ENCODE results near the gene HS3ST2.
A peak's percentile ranks its signal among the peaks of the same experiment; 100 is the strongest.

DNA sequence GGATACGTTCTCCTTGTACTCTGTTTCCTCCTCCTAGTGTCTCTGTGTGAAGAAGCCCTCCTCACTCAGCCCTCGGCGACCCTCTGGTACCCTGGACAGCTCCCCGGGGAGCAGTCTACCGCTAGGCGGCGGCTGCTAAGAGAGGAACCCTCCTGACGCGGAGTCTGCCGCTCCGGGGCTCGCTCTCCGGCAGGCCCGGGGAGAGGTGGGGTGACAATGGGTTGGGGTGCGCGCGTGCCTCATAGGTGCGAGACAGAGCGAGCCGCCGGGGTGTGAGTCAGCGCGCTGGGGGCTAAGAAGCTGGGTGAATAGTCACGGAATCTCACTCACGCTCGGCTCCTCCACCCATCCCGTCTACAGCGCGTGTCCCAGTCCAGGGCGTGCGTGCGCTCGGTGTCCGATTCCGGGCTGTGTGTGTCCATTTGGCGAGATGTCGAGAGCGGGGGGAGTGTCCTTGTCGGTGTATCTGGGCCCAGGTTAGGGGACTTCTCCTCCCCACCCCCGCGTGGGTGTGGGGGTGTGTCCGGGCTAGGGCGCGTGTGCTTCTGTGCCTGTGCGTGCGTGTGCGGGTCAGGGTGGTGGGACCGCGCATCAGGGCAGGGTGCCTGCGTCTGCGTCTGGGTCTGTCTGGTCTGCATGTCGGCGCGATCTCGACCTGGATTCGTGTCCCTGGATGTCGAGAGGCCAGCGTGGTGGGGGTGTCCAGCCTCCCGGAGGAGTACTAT is 577 bp upstream of the HS3ST2 start:
- TF ChIP-seq, protein P1, sequence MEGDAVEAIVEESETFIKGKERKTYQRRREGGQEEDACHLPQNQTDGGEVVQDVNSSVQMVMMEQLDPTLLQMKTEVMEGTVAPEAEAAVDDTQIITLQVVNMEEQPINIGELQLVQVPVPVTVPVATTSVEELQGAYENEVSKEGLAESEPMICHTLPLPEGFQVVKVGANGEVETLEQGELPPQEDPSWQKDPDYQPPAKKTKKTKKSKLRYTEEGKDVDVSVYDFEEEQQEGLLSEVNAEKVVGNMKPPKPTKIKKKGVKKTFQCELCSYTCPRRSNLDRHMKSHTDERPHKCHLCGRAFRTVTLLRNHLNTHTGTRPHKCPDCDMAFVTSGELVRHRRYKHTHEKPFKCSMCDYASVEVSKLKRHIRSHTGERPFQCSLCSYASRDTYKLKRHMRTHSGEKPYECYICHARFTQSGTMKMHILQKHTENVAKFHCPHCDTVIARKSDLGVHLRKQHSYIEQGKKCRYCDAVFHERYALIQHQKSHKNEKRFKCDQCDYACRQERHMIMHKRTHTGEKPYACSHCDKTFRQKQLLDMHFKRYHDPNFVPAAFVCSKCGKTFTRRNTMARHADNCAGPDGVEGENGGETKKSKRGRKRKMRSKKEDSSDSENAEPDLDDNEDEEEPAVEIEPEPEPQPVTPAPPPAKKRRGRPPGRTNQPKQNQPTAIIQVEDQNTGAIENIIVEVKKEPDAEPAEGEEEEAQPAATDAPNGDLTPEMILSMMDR (IDR thresholded peaks at IDR 0.05), result 0 out of 3 replicates have a peak, but pooled peaks have one; percentile 5
- TF ChIP-seq PHF8 (IDR thresholded peaks at IDR 0.05; ENCODE audit: borderline replicate concordance, low read depth) (no peak), USF2 (IDR thresholded peaks at IDR 0.05) (no peak), SMC3 (IDR thresholded peaks at IDR 0.05) (no peak), POLR2A (IDR thresholded peaks at IDR 0.05; ENCODE audit: low read length) (no peak), BHLHE40 (IDR thresholded peaks at IDR 0.05; ENCODE audit: low read depth, low read length) (no peak), CHD2 (IDR thresholded peaks at IDR 0.05; ENCODE audit: low read length, partially characterized antibody) (no peak), RAD21 (conservative IDR thresholded peaks at IDR 0.05 in 1 of 2, IDR thresholded peaks at IDR 0.05 in 1 of 2) (peak in 1 of 2 experiments; percentile 15; a peak in 1 of 5 replicates), CBX2 (IDR thresholded peaks at IDR 0.05; ENCODE audit: borderline replicate concordance, low read depth) (no peak), CHD4 (IDR thresholded peaks at IDR 0.05; ENCODE audit: borderline replicate concordance) (no peak)
- TF ChIP-seq, protein P2, sequence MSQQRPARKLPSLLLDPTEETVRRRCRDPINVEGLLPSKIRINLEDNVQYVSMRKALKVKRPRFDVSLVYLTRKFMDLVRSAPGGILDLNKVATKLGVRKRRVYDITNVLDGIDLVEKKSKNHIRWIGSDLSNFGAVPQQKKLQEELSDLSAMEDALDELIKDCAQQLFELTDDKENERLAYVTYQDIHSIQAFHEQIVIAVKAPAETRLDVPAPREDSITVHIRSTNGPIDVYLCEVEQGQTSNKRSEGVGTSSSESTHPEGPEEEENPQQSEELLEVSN (IDR thresholded peaks at IDR 0.05; ENCODE audit: borderline replicate concordance, low read depth), result no peak
- TF ChIP-seq, protein P3, sequence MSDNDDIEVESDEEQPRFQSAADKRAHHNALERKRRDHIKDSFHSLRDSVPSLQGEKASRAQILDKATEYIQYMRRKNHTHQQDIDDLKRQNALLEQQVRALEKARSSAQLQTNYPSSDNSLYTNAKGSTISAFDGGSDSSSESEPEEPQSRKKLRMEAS (IDR thresholded peaks at IDR 0.05), result no peak
- TF ChIP-seq, protein P4, sequence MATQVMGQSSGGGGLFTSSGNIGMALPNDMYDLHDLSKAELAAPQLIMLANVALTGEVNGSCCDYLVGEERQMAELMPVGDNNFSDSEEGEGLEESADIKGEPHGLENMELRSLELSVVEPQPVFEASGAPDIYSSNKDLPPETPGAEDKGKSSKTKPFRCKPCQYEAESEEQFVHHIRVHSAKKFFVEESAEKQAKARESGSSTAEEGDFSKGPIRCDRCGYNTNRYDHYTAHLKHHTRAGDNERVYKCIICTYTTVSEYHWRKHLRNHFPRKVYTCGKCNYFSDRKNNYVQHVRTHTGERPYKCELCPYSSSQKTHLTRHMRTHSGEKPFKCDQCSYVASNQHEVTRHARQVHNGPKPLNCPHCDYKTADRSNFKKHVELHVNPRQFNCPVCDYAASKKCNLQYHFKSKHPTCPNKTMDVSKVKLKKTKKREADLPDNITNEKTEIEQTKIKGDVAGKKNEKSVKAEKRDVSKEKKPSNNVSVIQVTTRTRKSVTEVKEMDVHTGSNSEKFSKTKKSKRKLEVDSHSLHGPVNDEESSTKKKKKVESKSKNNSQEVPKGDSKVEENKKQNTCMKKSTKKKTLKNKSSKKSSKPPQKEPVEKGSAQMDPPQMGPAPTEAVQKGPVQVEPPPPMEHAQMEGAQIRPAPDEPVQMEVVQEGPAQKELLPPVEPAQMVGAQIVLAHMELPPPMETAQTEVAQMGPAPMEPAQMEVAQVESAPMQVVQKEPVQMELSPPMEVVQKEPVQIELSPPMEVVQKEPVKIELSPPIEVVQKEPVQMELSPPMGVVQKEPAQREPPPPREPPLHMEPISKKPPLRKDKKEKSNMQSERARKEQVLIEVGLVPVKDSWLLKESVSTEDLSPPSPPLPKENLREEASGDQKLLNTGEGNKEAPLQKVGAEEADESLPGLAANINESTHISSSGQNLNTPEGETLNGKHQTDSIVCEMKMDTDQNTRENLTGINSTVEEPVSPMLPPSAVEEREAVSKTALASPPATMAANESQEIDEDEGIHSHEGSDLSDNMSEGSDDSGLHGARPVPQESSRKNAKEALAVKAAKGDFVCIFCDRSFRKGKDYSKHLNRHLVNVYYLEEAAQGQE (IDR thresholded peaks at IDR 0.05), result peak; percentile 90

Measured in A549 (cell line).